NT2/D1 (cell line): Measurements from ENCODE around the gene MS4A10.

Experiments
- DNase-seq: peaks from one replicate; pipeline ENCODE4 v3.0.0-alpha.2; 2011; ENCODE audit warnings: low read depth, low spot score
- H3K27me3 ChIP-seq: 2 replicates; pipeline ENCODE4 v1.6.0; 2011; ENCODE audit warnings: mild to moderate bottlenecking; ENCODE audit not compliant: insufficient read length, insufficient read depth
- H3K36me3 ChIP-seq: 2 replicates; pipeline ENCODE4 v1.6.1; 2011; ENCODE audit warnings: mild to moderate bottlenecking, low read length, mixed read lengths; ENCODE audit not compliant: insufficient read depth, insufficient read length
- H3K4me1 ChIP-seq: 2 replicates; pipeline ENCODE4 v1.5.1; 2011; ENCODE audit not compliant: insufficient read depth, insufficient read length
- H3K4me3 ChIP-seq: 2 replicates; pipeline ENCODE4 v1.5.1; 2011; ENCODE audit warnings: low read depth; ENCODE audit not compliant: insufficient read length
- H3K9ac ChIP-seq: 2 replicates; pipeline ENCODE4 v1.6.0; 2011; ENCODE audit warnings: low read depth; ENCODE audit not compliant: insufficient read length
- H3K9me3 ChIP-seq: 2 replicates; pipeline ENCODE4 v1.5.1; 2011; ENCODE audit warnings: mild to moderate bottlenecking, low read length; ENCODE audit not compliant: insufficient read depth
- SUZ12 ChIP-seq: IDR thresholded peaks from 2 replicates; pipeline ENCODE4 v1.6.1; 2011; ENCODE audit not compliant: insufficient read length, insufficient read depth; ENCODE audit errors: extremely low read depth
- YY1 ChIP-seq: IDR thresholded peaks from 2 replicates; pipeline ENCODE4 v1.6.1; 2011; ENCODE audit not compliant: insufficient read length, insufficient read depth
- ZNF274 ChIP-seq: IDR thresholded peaks from 2 replicates; pipeline ENCODE4 v1.6.1; 2011; ENCODE audit warnings: mild to moderate bottlenecking, low read depth, low read length

Gene MS4A10

DNA sequence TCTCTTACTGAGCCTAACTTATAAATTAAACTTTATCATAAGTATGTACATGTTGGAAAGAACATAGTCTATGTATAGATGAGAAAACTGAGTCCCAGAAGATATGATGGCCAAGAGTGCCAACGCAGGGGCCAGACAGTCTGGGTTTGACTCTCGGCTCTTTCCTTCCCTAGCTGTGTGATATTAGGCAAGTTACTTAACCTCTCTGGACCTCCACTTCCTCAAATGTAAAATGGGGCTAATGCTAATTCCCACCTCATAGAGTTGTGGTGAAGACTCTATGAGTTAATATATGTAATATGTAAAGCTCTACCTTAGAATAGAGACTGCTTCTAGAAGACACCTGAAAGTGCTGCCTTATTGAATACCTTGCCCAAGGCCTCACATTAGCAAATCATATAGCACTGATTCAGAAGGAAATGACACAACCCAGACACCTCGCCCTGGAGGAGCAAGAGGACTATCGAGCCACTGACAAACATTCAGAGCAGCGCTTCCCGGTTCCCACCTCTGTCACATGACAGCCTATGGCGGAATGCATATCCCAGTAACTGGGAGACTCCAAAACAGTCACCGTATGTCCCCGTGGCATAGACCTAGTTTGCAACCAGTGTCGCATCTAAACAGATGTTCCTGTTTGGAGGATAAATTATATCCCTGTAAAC lies 45.5 kb downstream of the MS4A10 start:
- no peak overlapping the region for H3K9ac ChIP-seq
- no peak for DNase-seq
- no peaks in the 10 kb centered on the region for H3K9me3 ChIP-seq
- H3K27me3 ChIP-seq: no peaks in the 10 kb centered on the region
- no peak overlapping the region for H3K4me3 ChIP-seq
- H3K4me1 ChIP-seq: no peaks in the 10 kb centered on the region
- no peak for TF ChIP-seq ZNF274
- no peak for TF ChIP-seq YY1
- TF ChIP-seq SUZ12: no peak
- no peaks in the 10 kb centered on the region for H3K36me3 ChIP-seq

DNA sequence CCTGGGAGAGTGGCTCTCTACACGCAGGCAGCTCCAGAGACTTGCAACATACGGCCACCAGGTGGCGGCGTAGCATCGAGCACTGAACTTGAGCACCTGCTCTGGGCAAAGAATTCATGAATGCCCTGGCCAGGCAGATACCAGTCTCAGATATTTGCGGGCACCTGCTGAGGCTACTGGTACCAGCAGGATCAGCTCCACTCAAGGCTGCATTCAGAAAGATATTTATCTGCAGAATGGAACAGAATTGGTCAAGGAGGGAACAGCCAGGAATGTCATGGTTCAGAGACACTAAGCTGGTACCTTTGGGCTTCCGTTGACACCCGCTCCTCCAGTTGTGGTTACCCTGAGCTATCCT lies 46.0 kb downstream of the MS4A10 start:
- H3K9me3 ChIP-seq: no peaks in the 10 kb centered on the region
- no peaks in the 10 kb centered on the region for H3K4me1 ChIP-seq
- H3K9ac ChIP-seq: no peak overlapping the region
- TF ChIP-seq SUZ12 (no peak), ZNF274 (no peak), YY1 (no peak)
- no peaks in the 10 kb centered on the region for H3K36me3 ChIP-seq
- no peaks in the 10 kb centered on the region for H3K27me3 ChIP-seq
- no peak overlapping the region for H3K4me3 ChIP-seq
- DNase-seq: peak; percentile 55

DNA sequence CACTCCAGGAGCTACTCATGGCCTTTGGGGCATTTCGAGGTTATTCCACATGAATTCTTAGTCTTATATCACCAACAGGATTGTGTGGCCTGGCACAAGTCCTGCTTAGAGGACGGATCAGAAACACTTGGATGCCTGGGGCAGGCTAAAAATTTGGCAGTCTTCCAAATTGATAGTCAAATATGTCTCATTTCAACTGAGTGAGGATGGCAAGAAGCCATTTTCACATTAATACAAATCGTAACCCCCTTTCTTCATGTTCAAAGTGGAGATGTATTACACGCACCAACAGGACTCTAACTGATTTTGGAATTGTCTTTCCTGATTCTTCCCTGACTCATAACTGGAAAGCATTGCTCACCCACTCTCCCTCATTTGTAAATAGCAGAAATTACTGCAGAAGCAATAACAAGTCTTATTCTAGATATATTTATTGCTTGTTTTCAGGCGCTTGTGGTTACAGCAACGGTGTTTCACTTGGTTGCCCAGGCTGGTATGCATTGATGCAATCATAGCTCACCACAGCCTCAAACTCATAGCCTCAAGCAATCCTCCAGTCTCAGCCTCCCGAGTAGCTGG lies 46.5 kb downstream of the MS4A10 start:
- TF ChIP-seq YY1: no peak
- no peak for TF ChIP-seq SUZ12
- TF ChIP-seq ZNF274: no peak
- no peak overlapping the region for H3K9ac ChIP-seq
- DNase-seq: no peak
- H3K36me3 ChIP-seq: no peaks in the 10 kb centered on the region
- H3K4me3 ChIP-seq: no peak overlapping the region
- no peaks in the 10 kb centered on the region for H3K27me3 ChIP-seq
- no peaks in the 10 kb centered on the region for H3K4me1 ChIP-seq
- no peaks in the 10 kb centered on the region for H3K9me3 ChIP-seq

DNA sequence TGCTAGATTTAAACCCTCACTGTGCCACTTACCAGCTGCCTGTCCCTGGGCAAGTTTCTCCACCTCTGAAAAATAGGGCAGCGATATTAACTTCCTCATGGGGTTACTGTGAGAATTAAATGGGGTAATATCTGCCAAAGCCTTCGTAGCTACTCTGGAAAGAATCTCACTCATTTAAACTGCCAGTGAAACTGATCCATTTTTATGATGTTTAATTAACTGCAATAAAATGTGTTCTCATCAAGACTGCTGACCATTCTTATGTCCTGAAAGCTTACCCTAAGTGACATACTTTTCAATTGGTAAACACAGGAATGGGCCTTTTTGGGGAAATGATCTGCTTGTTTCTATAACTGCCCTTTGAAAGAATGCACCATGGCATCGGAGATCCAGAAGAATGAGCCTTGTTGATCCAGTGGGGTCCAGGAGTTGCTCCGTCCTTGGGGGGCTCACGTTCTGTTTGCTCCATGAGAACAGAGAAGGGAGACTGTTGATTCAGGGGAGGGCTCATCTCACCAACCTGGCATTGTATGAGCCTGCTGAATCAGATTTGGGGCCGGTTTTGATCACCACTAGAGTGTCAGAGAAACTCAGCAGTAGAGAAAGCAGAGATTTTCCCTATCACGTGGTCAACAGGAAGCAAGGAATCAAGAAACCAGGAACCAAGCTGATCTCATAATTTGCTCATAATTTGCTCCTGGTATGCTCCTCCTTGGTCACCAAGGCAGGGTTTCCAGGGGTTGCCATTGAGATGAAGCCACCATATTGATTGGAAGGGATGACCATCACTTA lies 49.8 kb downstream of the MS4A10 start:
- TF ChIP-seq ZNF274 (no peak), YY1 (no peak), SUZ12 (no peak)
- Histone ChIP-seq H3K9me3 (no peaks in the 10 kb centered on the region), H3K36me3 (no peaks in the 10 kb centered on the region), H3K4me1 (peaks cover 2% of the 10 kb centered on the region), H3K9ac (no peak overlapping the region), H3K27me3 (no peaks in the 10 kb centered on the region), H3K4me3 (no peak overlapping the region)
- no peak for DNase-seq

DNA sequence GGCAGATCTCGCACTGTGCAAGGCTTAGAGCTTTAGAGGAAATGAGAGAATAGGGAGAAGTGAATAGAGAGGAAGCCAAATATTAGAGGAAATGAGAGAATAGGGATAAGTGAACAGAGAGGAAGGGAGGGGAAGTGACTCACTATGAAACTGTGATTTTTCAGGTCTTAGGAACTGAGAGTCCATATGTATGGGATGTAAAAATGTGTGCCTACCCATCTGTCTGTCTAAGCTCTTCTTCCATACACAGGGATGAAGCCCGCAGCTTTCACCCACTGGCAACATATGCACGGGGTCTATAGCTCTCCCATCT lies 50.4 kb downstream of the MS4A10 start:
- TF ChIP-seq SUZ12 (no peak), ZNF274 (no peak), YY1 (no peak)
- no peaks in the 10 kb centered on the region for H3K27me3 ChIP-seq
- H3K36me3 ChIP-seq: no peaks in the 10 kb centered on the region
- no peaks in the 10 kb centered on the region for H3K9me3 ChIP-seq
- no peak for DNase-seq
- no peak overlapping the region for H3K4me3 ChIP-seq
- H3K9ac ChIP-seq: no peak overlapping the region
- peaks cover 2% of the 10 kb centered on the region for H3K4me1 ChIP-seq

DNA sequence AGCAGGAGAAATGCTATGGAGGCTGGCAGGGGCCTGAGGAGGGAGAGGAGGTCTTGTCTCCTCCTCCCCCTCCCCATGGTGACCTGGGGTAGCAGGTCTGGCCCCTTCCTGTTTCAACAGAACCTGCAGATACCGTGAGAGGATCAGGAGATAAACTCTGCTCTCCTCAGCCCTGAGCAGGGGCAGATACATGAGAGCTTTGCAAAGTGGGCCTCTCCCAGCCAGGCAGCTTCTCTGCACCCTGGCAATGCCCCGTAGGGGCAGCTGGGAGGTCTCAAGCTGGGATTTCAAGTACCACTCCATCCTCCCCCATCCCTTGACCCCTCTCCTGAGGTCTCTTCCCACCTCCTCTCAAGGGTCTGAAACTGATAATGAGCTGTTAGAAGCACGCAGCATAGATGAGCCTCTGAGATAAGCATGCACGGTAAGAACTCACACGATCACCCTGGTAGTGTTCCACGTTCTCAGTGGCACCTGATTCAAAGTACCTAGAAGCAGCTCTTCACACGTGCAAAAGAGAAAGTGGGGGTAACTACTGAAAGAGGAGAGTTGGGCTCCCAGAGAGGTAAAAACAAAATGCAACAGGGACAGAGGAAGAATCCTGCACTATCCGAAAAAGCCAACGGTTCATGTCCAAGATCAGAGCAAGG lies 51.9 kb downstream of the MS4A10 start:
- TF ChIP-seq SUZ12: no peak
- no peak for TF ChIP-seq ZNF274
- DNase-seq: no peak

DNA sequence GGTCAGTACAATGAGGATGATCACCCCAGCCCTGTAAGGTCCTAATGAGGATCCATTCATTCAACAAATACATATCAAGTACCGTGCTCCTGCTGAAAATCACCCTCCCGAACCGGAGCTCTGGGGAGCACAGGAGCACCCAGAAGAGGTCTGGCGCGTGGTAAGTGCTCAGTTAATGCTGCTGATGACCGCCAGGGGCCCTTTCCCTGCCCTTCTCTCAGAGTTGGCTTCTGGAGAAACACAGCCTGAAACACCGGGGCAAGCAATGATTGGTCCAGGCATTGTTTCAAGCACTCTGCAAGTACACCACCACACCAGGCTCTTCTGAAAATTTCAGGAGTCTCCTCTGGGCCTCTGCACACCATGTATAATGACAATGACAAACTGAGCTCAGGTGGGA lies 53.0 kb downstream of the MS4A10 start:
- Histone ChIP-seq H3K9ac (no peak overlapping the region), H3K4me3 (no peak overlapping the region), H3K36me3 (peaks cover under 1% of the 10 kb centered on the region), H3K27me3 (no peaks in the 10 kb centered on the region), H3K9me3 (no peaks in the 10 kb centered on the region), H3K4me1 (peaks cover 9% of the 10 kb centered on the region)
- no peak for DNase-seq
- no peak for TF ChIP-seq SUZ12
- no peak for TF ChIP-seq ZNF274
- TF ChIP-seq YY1: no peak

More for the DNA sequence above, 51.9 kb downstream of the MS4A10 start:
- H3K9ac ChIP-seq: no peak overlapping the region
- H3K9me3 ChIP-seq: no peaks in the 10 kb centered on the region
- no peak overlapping the region for H3K4me3 ChIP-seq
- no peaks in the 10 kb centered on the region for H3K36me3 ChIP-seq
- H3K27me3 ChIP-seq: no peaks in the 10 kb centered on the region
- H3K4me1 ChIP-seq: peaks cover 9% of the 10 kb centered on the region
